ENCODE results near the gene SDK2. TPM values are rescaled to one million over a fixed set of nuclear protein-coding genes. Genes with fewer than 3 reads are reported as not detected.

Gene SDK2
- total and polyA plus RNA-seq, 2 of the 4 experiments (the other 2 are of a cell fraction): under 0.01 to 0.03 TPM

- no peak overlapping the region for H3K23ac ChIP-seq (ENCODE audit: low read depth, low read length)
- no peak overlapping the region for H2BK20ac ChIP-seq (ENCODE audit: low read depth, low read length)
- H4K91ac ChIP-seq (ENCODE audit: insufficient read depth, low read depth, low read length): no peak overlapping the region
- dilution Hi-C loops (cut with HindIII; ENCODE audit: low sequenced_read_pairs, unreplicated experiment): no loop called here
- no peak overlapping the region for H2BK120ac ChIP-seq (ENCODE audit: low read depth, low read length)
- no peaks in the 10 kb centered on the region for H3K9me1 ChIP-seq (ENCODE audit: insufficient read depth, low read length)
- H2BK15ac ChIP-seq (ENCODE audit: low read depth, low read length): no peak overlapping the region
- TF ChIP-seq USF2 (IDR thresholded peaks at IDR 0.05; ENCODE audit: low read depth, low read length) (no peak), BHLHE40 (IDR thresholded peaks at IDR 0.05; ENCODE audit: low read depth, low read length) (no peak), ELK1 (IDR thresholded peaks at IDR 0.05; ENCODE audit: borderline replicate concordance, low read depth, low read length) (no peak), CEBPB (IDR thresholded peaks at IDR 0.05; ENCODE audit: low read depth, low read length) (no peak), NFE2L2 (IDR thresholded peaks at IDR 0.05; ENCODE audit: low read depth, low read length) (no peak), MXI1 (IDR thresholded peaks at IDR 0.05; ENCODE audit: borderline replicate concordance, low read depth, low read length) (no peak)
- intact Hi-C loops (cut with micrococcal nuclease): no loop called here
- H3K18ac ChIP-seq (ENCODE audit: low read depth, low read length): no peak overlapping the region
- no peak overlapping the region for H3K56ac ChIP-seq (ENCODE audit: extremely low read depth, insufficient read depth, low read length)
- H3K4me3 ChIP-seq (ENCODE audit: insufficient read depth, low read depth, low read length): no peak overlapping the region
- no peak overlapping the region for H3K27ac ChIP-seq (ENCODE audit: insufficient read depth, low read length)
- BruUV-seq (replicated peaks): no TSS peak
- no peak for DNase-seq
- ChIA-PET POLR2A (ENCODE audit: unreplicated experiment) (no interaction called here), CTCF (no interaction called here)
- H2AK9ac ChIP-seq (replicated peaks; ENCODE audit: low read depth, low read length, poor library complexity): no peak overlapping the region
- H3K9me3 ChIP-seq (ENCODE audit: control insufficient read depth, insufficient read depth, low read length): peaks cover 11% of the 10 kb centered on the region
- H3K79me1 ChIP-seq (ENCODE audit: low read depth in 1 of 2, low read length in 2 of 2): no peaks in the 10 kb centered on the region
- in situ Hi-C loops (cut with MboI; ENCODE audit: low sequenced_read_pairs): no loop called here
- no peak overlapping the region for H2AFZ ChIP-seq (replicated peaks; ENCODE audit: low read length, poor library complexity)
- no peaks in the 10 kb centered on the region for H3K27me3 ChIP-seq (ENCODE audit: control insufficient read depth, insufficient read depth, low read length)
- no peak for ATAC-seq (ENCODE audit: low read depth)
- H3K14ac ChIP-seq (replicated peaks; ENCODE audit: low read depth, low read length): no peak overlapping the region
- no peak overlapping the region for H3K4ac ChIP-seq (ENCODE audit: low read depth, low read length)
- no peak overlapping the region for H2BK5ac ChIP-seq (ENCODE audit: low read depth, low read length, poor library complexity, severe bottlenecking)
- H4K8ac ChIP-seq (ENCODE audit: low read depth in 2 of 2, low read length in 2 of 2): no peak overlapping the region
- no peak overlapping the region for H3K9ac ChIP-seq (ENCODE audit: low read depth, low read length)
- no peaks in the 10 kb centered on the region for H3K36me3 ChIP-seq (ENCODE audit: control insufficient read depth, insufficient read depth, low read length)
- no peak overlapping the region for H4K5ac ChIP-seq (ENCODE audit: low read depth, low read length)
- no peak overlapping the region for H3K4me2 ChIP-seq (ENCODE audit: low read depth, low read length)
- no peak overlapping the region for H2AK5ac ChIP-seq (ENCODE audit: low read depth, low read length)
- H3K4me1 ChIP-seq (ENCODE audit: control insufficient read depth, insufficient read depth, low read length): no peaks in the 10 kb centered on the region
- 49% methylated on average over 3 of the region's 5 CpGs; no CpG with 5 or more reads in 1 of the 2 experiments for WGBS, 2 experiments (ENCODE audit: extremely low coverage in 2 of 2, insufficient read length in 1 of 2)
- no peaks in the 10 kb centered on the region for H4K20me1 ChIP-seq (ENCODE audit: insufficient read depth, low read length)
These were observed 16.1 kb upstream of the SDK2 start for GRCh38 chr17:73660366-73660765.
